Stimulated activated CD4-positive, alpha-beta T cell treated with anti-CD3 and anti-CD28 coated beads, Interleukin-1b, Interleukin-23, amount 100 ng/mL, for 4 hours (primary cell): ENCODE measurements around the gene EGFL8.
"Not testable (repeated sequence)": the region's sequence is repeated elsewhere in the genome, so short reads cannot be mapped to it uniquely, and the experiment has no call there.

Experiments used
- DNase-seq, 2 donors: peaks; one replicate each; pipeline ENCODE4 v3.0.0-alpha.2; 2020; ENCODE audit warnings: low read depth in 2 of 2

EGFL8 gene

DNA sequence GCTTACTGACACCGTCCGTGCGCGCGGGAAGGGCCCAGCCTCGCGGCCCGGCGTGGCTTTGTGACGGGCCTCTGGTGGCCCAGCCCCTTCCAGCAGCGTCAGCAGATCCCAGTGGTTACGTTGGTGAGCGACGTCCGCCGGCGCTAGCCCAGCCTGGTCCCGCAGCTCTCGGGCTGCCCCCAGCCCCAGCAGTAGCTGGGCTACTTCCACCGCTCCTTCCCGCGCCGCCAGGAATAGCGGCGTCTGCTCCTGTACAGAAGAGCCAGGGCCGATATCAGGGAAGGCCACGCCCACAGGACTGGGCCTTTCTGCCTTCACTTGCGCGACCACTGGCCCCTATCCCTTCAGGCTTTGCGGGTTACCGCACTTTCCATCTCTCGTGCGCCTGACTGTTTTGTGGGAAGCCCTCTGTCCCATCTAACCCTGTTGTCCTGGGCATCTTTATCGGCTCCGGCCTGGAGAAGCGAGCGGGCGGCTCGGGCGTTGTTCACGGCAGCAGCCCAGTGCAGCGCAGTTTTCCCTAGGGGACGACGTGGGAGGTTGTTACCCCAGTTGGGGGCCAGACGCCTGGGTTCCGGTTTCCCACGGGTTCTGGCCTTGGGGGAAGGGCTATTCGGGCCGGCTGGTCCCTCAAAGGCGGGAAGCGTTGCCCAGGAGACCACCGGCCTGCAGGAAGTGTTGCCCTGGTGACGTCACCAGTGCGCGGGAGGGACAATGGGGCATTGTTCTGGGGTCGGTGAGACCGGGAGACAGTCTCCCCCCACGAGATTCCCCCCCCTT is 31.7 kb downstream of the EGFL8 start:
- peak in 1 of 2 donors; percentile 56 for DNase-seq

DNA sequence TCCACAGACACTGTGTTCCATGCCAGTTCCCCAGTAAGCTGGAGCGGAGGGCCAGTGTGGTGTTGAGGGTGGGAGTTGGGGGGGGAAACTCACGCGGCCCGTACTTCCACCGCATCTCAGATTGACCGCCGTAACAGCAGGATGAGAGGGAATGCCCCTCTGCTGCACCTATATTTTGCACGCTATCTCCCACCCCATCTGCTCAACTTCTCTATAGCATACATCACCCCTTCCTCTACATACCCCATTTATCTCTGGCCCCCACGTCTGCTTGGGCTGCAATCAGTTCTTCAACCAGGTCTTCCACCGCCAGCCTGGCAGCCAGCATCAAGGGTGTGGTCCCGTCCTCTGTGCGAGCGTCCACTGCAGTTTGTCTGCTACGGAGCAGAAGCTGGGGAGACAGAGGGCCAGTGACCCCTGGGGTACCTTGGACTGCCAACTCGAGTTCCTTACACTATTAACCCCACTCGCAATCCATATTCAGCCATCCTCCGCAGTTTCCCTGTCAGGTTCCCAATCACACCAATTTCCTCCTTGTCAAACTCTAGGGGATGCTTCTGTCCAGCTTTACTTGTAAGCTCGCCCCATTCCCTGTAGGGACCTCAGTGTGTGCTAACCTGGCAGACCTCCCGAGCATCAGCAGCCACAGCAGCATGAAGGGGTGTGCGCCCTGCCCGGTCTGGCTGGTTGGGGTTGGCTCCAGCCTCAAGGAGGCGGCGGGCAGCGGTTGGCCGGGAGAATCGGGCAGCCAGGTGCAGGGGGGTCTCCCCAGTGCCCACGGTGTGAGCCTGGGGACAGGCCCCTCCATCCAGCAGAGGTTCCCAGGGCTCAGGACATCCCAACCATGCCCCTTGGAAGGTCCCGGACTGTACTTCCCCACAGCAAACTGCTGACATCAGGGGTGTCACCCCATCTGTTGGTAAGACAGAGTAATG is 32.6 kb downstream of the EGFL8 start:
- DNase-seq = no peak

DNA sequence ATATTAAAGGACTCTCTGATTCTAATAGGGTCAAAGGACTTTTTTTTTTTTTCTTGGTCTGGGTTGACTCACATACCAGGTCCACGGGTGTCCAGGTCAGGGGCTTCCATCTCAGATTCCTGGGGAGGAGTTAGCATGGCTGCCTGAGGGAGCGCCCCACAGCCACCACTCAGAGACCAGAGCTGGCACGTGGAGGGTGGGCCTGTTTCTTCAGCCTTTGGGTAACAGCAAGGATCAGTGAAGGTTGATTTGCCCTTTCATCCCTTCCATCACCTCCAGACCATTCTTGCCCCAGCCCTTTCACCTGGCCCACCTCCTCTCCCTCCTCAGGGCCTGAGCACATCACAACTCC is 33.9 kb downstream of the EGFL8 start:
- DNase-seq = no peak

DNA sequence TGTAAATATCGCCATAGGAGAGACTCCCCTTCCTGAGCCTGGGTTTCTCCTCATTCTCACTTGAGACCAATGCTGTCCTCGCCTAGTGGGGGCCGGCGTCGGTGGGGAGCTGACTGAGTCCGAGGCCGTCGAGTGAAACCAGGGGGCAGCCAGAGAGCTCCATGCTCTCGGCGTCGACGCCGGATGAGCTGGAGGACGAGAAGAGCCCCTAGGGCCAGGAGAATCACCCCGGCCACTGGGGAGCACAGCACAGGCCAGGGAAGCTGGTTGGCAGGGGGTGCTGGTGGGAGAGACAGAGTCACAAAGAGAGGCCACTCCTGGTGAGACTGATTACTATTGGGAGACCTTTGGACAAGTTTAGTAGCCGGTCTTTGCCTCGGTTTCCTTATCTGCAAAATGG is 34.5 kb downstream of the EGFL8 start:
- DNase-seq = no peak

DNA sequence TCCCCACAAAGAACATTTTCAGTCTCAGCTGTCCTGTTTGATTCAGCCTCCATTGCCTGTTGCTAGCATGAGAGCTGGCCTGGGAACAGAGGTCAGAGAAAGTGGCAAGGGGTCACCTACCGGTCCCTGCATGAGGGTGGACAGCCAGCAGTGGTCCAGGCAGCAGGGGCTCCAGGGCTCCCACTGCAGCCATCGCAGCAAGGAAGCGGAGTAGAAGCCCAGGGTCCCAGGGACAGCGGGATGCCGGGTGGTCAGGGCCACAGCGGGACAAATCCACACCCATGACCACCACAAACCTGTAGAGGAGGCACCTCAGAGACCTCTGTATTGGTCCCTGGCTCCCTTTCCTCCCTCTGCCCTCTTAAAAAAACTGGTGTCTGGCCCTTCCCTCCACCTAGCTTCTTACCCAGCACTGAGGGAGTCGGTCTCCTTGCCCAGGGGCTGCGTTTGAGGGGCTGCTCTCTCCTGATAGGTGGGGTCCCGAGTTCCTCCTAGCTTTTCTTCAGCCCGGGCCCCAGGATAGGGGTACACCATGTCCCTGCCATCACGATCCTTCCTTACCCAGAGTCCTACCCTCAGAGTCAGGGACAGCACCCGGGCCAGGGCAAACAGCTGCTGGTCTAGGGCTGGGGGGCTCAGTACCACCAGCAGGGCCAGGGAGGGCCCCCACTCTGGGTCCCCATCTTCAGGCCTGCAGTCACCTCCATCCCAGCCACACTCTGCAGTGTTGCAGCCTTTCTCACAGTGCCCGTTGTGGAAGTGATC is 36.5 kb downstream of the EGFL8 start:
- DNase-seq = no peak

DNA sequence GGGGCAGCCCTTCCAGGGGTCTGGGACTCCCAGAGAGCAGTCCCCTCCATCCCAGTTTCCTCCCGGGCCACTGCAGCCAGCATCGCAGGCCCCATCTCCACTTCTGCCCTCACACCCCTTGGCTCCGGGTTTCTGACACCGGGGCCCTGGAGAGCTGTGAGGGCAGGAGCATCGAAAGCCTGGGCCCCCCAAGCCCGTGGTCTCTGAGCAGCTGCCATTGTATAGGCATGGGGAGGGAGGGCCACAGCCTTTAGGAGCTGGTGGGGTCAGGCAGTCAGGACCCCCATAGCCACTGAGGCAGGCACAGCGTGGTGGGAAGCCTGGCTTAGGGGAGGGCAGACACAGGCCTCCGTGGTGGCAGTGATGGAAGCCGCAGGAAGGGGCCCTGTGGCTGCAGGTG is 37.8 kb downstream of the EGFL8 start:
- DNase-seq = no peak

DNA sequence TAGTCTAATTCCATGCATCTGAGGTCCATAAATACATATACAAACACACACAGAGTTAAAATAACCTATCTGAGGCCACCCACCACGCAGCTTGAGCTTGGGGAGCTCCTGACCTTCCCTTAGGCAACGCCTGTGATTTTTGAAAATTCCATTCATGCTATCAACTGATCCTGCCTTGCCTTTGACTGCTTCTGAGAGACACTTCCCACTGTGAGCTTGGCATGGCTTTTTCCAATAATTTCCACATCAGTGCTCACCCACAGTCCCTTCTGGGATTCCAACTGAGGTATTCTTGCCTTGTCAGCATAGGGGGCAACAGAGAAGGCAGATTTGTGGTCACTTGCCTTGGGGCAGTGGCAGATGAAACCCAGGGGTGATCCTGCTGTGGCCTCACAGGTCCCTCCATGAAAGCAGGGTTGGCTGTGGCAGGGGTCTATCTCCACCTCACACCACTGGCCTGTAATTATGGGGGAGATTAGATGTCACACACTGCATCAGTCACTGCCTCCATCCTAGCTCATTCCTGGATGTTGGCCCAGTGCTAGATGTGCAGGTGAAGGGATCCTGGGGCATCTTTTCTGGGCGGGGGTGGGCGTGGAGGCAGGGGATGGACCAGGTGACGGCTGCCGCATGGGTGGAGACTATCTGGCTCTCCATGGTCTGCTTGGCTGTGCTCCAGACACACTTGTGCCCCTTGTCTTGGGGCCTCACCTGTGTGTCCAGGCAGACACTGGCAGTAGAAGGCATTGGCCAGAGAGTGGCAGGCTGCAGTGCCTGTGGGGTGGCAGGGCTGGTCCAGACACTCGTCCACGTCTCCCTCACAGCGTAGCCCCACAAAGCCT is 39.3 kb downstream of the EGFL8 start:
- no peak for DNase-seq

DNA sequence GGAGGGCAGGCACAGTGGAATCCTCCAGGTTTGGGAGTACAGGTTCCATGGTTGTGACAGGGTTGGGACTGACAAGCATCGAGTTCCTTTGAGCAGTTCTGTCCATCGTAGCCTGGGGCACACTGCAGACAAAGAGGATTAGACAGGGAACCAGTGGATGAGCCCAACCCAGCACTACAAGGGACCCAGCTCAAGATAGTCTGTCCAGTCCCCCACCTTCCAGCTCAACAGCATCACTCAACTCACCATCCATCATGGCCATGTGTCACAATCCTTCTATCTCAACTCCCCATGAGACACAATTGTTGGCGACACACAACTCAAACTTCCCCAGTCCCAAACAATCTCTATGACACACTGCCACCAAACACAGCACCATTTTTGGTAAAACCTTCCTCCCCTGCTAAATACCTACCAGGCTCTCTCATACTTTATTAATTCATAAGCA is 39.9 kb downstream of the EGFL8 start:
- DNase-seq = no peak

DNA sequence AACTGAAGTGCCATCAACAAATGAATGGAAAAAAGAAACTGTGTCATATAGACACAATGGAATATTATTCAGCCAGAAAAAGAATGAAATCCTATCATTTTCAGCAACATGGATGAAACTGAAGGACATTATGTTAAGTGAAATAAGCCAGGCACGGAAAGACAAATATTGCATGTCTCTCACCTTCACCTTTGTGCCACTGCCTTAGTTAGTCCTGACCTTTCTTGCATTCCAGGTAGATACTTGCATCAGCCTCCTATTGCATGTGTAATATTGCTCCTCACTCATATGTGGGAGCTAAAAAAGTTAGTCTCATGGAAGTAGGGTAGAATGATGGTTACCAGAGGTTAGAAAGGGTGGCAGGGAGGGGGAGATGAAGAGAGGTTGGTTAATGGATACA is 44.6 kb downstream of the EGFL8 start:
- DNase-seq = no peak

DNA sequence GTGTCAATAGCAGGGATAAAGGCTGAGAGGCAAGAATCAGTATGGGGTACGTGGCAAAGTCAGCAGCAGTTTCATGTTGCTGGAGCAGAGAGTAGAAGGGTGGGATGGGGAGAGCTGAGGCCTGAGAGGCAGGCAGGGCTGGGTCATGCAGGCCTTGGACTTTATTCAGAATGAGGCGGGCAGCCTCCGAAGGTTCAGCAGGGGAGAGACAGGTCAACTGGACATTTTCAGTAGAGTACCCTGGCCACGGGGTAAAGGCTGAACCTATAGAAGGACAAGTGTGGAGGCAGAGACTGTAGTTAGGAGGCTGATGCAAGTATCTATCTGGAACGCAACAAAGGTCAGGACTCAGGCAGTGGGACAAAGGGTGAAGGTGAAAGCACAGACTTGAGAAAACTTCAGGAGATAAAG is 45.8 kb downstream of the EGFL8 start:
- DNase-seq = no peak

DNA sequence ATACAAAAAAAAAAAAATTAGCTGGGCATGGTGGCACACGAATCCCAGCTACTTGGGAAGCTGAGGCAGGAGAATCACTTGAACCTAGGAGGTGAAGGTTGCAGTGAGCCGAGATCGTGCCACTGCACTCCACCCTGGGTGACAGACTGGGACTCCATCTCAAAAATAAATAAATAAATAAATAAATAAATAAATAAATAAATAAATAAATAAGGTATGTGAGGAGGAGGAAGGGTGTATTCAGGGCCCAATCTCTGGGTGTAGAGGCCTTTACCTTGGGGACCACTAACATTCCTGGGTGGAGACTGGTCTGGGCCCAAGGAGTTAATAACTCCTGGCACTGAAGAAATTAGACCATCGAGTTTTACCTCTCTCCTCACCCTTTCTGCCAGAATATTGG is 47.0 kb downstream of the EGFL8 start:
- not testable (repeated sequence) for DNase-seq

DNA sequence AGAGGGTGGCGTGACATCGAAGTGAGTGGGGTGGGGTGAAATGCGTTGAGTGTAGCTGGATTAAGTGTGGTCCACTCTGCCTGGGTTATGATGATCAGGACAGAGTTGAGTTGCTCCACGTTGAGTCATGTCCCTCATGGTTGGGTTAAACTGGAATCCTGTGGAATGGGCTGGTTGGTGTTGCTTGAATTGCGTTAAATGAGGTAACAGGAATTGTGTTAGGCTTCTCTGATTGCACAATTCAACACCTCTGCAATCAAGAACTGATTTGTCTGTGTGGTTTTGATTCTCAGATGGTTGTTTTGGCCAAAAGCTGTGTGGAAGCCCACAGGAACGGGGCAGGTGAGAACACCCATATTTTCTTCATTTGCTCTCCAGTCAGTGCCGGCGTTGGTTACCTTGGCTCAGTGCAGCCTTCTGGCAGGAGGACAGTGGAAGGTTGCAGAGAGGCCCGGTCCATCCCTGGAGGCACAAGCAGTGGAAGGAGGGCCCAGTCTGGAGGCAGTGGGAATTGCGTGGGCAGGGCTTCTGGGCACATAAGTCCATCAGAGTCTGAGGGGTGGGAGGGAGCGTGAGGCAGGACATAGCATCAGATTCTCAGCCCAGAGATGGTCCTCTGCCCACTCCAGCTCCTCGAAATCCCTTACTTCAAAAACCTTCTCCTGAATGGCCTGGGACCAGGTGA is 47.8 kb downstream of the EGFL8 start:
- DNase-seq = no peak

DNA sequence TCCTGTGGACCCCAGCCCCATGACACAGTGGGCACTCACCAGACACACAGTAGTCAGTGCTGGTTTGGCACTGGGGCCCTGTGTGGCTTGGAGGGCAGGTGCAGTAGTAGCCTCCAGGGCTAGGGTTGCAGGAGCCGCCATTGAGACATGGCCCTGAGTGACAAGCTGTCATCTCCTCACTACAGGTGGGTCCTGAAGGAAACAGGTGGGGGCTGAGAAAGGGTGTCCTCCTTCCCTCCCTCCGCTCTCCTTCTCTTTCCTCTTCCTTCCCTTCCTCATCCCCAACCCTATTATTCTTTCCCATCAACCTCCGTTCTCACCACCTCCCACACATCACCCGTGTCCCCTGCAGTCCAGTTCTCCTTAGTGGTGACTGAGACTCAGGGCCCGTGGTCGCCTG is 49.3 kb downstream of the EGFL8 start:
- no peak for DNase-seq

DNA sequence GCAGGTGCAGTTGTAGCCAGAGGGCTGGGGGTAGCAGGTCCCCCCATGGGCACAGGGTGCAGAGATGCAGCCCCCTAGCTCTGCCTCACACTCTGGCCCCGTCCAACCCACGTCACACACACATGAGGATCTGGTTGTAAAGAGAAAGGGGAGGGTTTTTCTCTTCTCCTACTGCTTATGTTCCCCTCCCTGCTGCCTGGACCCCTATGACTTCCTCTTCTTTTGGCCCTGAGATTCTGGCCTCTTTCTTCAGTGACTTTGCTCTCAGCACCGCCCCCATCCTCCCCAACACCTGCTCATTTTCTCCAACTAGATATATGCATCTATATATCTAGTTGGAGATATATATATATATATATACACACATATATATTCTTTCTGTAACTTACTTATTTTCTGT is 49.7 kb downstream of the EGFL8 start:
- DNase-seq = no peak

DNA sequence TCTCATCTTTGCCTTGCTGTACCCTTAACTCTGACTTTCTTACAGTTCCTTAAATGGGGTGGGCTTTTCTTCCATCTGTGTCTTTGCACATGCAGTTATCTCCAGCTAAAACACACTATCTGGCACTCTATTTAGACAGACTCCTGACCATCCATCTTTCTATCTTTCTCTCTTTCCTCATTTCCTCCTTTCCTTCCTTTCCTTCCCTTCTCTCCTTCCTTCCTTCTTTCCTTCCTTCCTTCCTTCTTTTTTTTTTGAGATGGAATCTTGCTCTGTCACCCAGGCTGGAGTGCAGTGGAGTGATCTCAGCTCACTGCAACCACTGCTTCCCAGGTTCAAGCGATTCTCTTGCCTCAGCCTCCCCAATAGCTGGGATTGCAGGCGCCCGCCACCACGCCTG is 51.2 kb downstream of the EGFL8 start:
- no peak for DNase-seq

DNA sequence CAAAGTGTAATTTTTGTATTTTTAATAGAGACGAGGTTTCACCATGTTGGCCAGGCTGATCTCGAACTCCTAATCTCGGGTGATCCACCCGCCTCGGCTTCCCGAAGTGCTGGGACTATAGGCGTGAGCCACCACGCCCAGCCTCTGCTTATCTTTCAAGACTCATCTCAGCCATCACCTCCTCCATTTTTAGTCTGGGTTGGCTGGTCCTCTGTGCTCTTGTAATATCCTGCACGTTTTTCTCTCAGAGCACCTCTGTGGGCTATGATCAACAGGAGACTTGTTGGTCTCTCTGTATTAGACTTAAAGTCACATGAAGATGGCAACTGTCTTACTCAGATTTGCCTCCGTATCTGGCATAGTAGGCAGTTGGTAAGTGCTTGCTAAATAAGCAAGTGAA is 51.9 kb downstream of the EGFL8 start:
- DNase-seq = no peak

DNA sequence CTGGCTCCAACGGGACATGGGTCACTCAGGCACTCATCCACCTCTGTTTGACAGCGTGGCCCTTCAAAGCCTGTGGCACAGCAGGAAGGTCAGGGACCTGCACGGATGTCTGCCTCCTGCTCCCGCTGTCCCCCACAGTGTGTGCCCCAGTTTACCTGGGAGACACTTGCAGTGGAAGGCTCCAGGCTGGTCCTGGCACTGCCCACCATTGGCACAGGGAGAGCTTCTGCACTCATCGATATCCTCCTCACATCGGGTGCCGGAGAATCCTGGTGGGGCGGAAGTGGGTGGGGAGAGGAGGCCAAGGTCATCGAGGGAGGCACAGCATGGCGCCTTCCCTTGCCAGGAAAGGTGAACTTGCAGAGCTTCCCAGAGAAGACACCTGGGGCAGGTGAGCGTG is 52.6 kb downstream of the EGFL8 start:
- DNase-seq = no peak
